Liver (tissue), 9 donors: ENCODE data around the gene TRIM8. TPM values are rescaled to one million over a fixed set of nuclear protein-coding genes. Genes with fewer than 3 reads are reported as not detected.

Experiments
- DNase-seq: peaks from one replicate; pipeline ENCODE4 v3.0.0-alpha.2; 2017; ENCODE audit warnings: low spot score
- H3K27ac ChIP-seq, 2 donors: one replicate each; pipeline ENCODE4 v1.7.0; 2013; ENCODE audit warnings: inconsistent platforms in 2 of 2, low read length in 2 of 2, control low read depth in 1 of 2, low read depth in 1 of 2, mild to moderate bottlenecking in 1 of 2
- H3K27me3 ChIP-seq, 4 donors: one replicate each; pipeline versions ENCODE4 v1.6.1 to v1.7.0; 2013; ENCODE audit warnings: low read length in 3 of 4, inconsistent platforms in 1 of 4, mild to moderate bottlenecking in 1 of 4, moderate library complexity in 1 of 4; ENCODE audit not compliant: control insufficient read depth in 4 of 4, insufficient read depth in 4 of 4
- H3K36me3 ChIP-seq, 4 donors: one replicate each; pipeline versions ENCODE4 v1.6.1 to v1.7.0; 2013; ENCODE audit warnings: low read length in 3 of 4, mild to moderate bottlenecking in 3 of 4, low read depth in 1 of 4, moderate library complexity in 1 of 4; ENCODE audit not compliant: control insufficient read depth in 4 of 4, insufficient read depth in 3 of 4
- H3K4me1 ChIP-seq, 4 donors: one replicate each; pipeline versions ENCODE4 v1.6.1 to v1.7.0; 2013; ENCODE audit warnings: low read length in 3 of 4, mild to moderate bottlenecking in 3 of 4, moderate library complexity in 1 of 4; ENCODE audit not compliant: control insufficient read depth in 4 of 4, insufficient read depth in 4 of 4
- H3K4me3 ChIP-seq, 3 donors: one replicate each; pipeline versions ENCODE4 v1.6.1 to v1.7.0; 2013; ENCODE audit warnings: low read length in 3 of 3, control low read depth in 1 of 3, low read depth in 1 of 3, mild to moderate bottlenecking in 1 of 3
- H3K9ac ChIP-seq, 2 donors: one replicate each; pipeline ENCODE4 v1.7.0; 2013; ENCODE audit warnings: low read length in 2 of 2, mild to moderate bottlenecking in 2 of 2, moderate library complexity in 2 of 2, control low read depth in 1 of 2, low read depth in 1 of 2
- H3K9me3 ChIP-seq, 4 donors: one replicate each; pipeline versions ENCODE4 v1.6.1 to v1.7.0; 2013; ENCODE audit warnings: low read length in 3 of 4; ENCODE audit not compliant: control insufficient read depth in 4 of 4
- ATF3 ChIP-seq: IDR thresholded peaks from 2 replicates; pipeline ENCODE4 v1.6.1; 2016; ENCODE audit warnings: antibody characterized with exemption
- CTCF ChIP-seq: fragments of 150-350 bp; IDR thresholded peaks from 2 replicates; pipeline ENCODE4 v1.5.1; 2017; ENCODE audit warnings: improper control_type of control experiment, low read depth, low read length; ENCODE audit not compliant: missing input control
- EGR1 ChIP-seq, 2 donors: IDR thresholded peaks; 2 replicates each; pipeline ENCODE4 v1.6.1; 2016 to 2018; ENCODE audit warnings: antibody characterized with exemption in 2 of 2, low read depth in 2 of 2
- FOXA1 ChIP-seq: IDR thresholded peaks from 2 replicates; pipeline ENCODE4 v1.6.1; 2016; ENCODE audit warnings: antibody characterized with exemption
- GABPA ChIP-seq, 2 donors: IDR thresholded peaks in 1 of 2; conservative IDR thresholded peaks in 1 of 2; 2 replicates each; pipeline ENCODE4 v1.6.1; 2016; ENCODE audit warnings: antibody characterized with exemption in 2 of 2, mild to moderate bottlenecking in 1 of 2, moderate library complexity in 1 of 2
- HNF4A ChIP-seq, 2 donors: conservative IDR thresholded peaks; 2 replicates each; pipeline ENCODE4 v1.6.1; 2016; ENCODE audit warnings: antibody characterized with exemption in 2 of 2, mild to moderate bottlenecking in 2 of 2
- HNF4G ChIP-seq: IDR thresholded peaks from 2 replicates; pipeline ENCODE4 v1.6.1; 2016; ENCODE audit warnings: antibody characterized with exemption
- NR2F2 ChIP-seq: IDR thresholded peaks from 2 replicates; pipeline ENCODE4 v1.6.1; 2016; ENCODE audit warnings: antibody characterized with exemption
- RAD21 ChIP-seq, 2 donors: IDR thresholded peaks; 2 replicates each; pipeline ENCODE4 v1.6.1; 2016; ENCODE audit warnings: antibody characterized with exemption in 2 of 2, mild to moderate bottlenecking in 2 of 2
- REST ChIP-seq: IDR thresholded peaks from 2 replicates; pipeline ENCODE4 v1.6.1; 2016; ENCODE audit warnings: antibody characterized with exemption, mild to moderate bottlenecking
- SP1 ChIP-seq: IDR thresholded peaks from 2 replicates; pipeline ENCODE4 v1.6.1; 2018; ENCODE audit warnings: antibody characterized with exemption, mild to moderate bottlenecking
- TAF1 ChIP-seq: conservative IDR thresholded peaks from 2 replicates; pipeline ENCODE4 v1.6.1; 2016; ENCODE audit warnings: antibody characterized with exemption, mild to moderate bottlenecking
- YY1 ChIP-seq: IDR thresholded peaks from 2 replicates; pipeline ENCODE4 v1.6.1; 2016; ENCODE audit warnings: antibody characterized with exemption, mild to moderate bottlenecking
- WGBS: extraction: QIAGEN DNeasy Blood & Tissue Kit; methylation state at CpG from one replicate; pipeline ENCODE4 v1.1.7; 2013; 5-methylcytosine and 5-hydroxymethylcytosine counted together
- polyA plus RNA-seq, 2 donors: library from polyadenylated mRNA; stranded (reverse) in 1 of 2; unstranded in 1 of 2; fragments of 200-250 nt in 1 of 2; fragments of >200 nt in 1 of 2; fragmentation: Nextera tagmentation in 1 of 2; extraction: Ambion mirVana in 1 of 2; gene quantifications; one replicate each; pipeline versions ENCODE4 v1.2.1 to v1.2.3, GENCODE V29; 2013 to 2015
- total RNA-seq, 2 donors: library from RNA; depleted of rRNA; stranded (reverse); fragments of >200 nt; gene quantifications; one replicate each; pipeline ENCODE4 v1.2.3, GENCODE V29; 2014
- donor health status: healthy.
- donor health status: healthy.
- donor health status: healthy.
- donor health status: healthy.
- donor health status: healthy.

TRIM8 gene
- total and polyA plus RNA-seq, 4 donors = 15.8 to 45.3 (median 30.6) TPM

GRCh38 chr10:102619281-102619981, 24.8 kb upstream of the TRIM8 start:
- H3K9ac ChIP-seq = no peak overlapping the region
- no peaks in the 10 kb centered on the region for H3K27me3 ChIP-seq
- no peak overlapping the region for H3K4me3 ChIP-seq
- no peak for DNase-seq
- peaks cover 0 to 18% (median 15%) of the 10 kb centered on the region in 4 donors for H3K4me1 ChIP-seq
- no peaks in the 10 kb centered on the region for H3K9me3 ChIP-seq
- TF ChIP-seq SP1 = no peak
- 87% methylated on average over 14 of the region's 14 CpGs for WGBS
- peaks cover 0 to 14% (median 12%) of the 10 kb centered on the region in 4 donors for H3K36me3 ChIP-seq
- no peak overlapping the region for H3K27ac ChIP-seq

GRCh38 chr10:102620138-102620590, 24.1 kb upstream of the TRIM8 start:
- Histone ChIP-seq H3K27me3 (no peaks in the 10 kb centered on the region), H3K9ac (no peak overlapping the region), H3K9me3 (no peaks in the 10 kb centered on the region), H3K27ac (no peak overlapping the region), H3K4me3 (no peak overlapping the region), H3K36me3 (peaks cover 0 to 14% (median 12%) of the 10 kb centered on the region in 4 donors), H3K4me1 (peaks cover 0 to 18% (median 15%) of the 10 kb centered on the region in 4 donors)
- DNase-seq = no peak
- TF ChIP-seq RAD21 (IDR thresholded peaks at IDR 0.05) = no peak
- no peak for TF ChIP-seq EGR1 (IDR thresholded peaks at IDR 0.05; ENCODE audit: low read depth in 2 of 2)
- no peak for TF ChIP-seq HNF4G
- 50% methylated on average over 5 of the region's 5 CpGs for WGBS

GRCh38 chr10:102620591-102621442, 23.5 kb upstream of the TRIM8 start:
- 84% methylated on average over 15 of the region's 15 CpGs for WGBS
- Histone ChIP-seq H3K4me3 (no peak overlapping the region), H3K36me3 (peaks cover 0 to 12% (median 10%) of the 10 kb centered on the region in 4 donors), H3K27me3 (no peaks in the 10 kb centered on the region), H3K9me3 (no peaks in the 10 kb centered on the region), H3K27ac (no peak overlapping the region), H3K4me1 (peaks cover 0 to 18% (median 15%) of the 10 kb centered on the region in 4 donors), H3K9ac (no peak overlapping the region)
- DNase-seq = no peak
- TF ChIP-seq HNF4A (conservative IDR thresholded peaks at IDR 0.05) = no peak
- TF ChIP-seq ATF3 = no peak
- no peak for TF ChIP-seq FOXA1
- no peak for TF ChIP-seq CTCF
- TF ChIP-seq YY1 = no peak
- no peak for TF ChIP-seq GABPA (IDR thresholded peaks at IDR 0.05 in 1 of 2, conservative IDR thresholded peaks at IDR 0.05 in 1 of 2)
- no peak for TF ChIP-seq NR2F2
- TF ChIP-seq RAD21 (IDR thresholded peaks at IDR 0.05) = no peak
- TF ChIP-seq REST = no peak
- no peak for TF ChIP-seq TAF1
- no peak for TF ChIP-seq EGR1 (IDR thresholded peaks at IDR 0.05; ENCODE audit: low read depth in 2 of 2)
